IPS-20b (cell line): ENCODE results near the gene VWA1.
"Not testable (repeated sequence)": the region's sequence is repeated elsewhere in the genome, so short reads cannot be mapped to it uniquely, and the experiment has no call there.

Experiments used
- H3K27ac ChIP-seq: one replicate; pipeline ENCODE4 v1.5.1; 2013; ENCODE audit warnings: low read length
- H3K27me3 ChIP-seq: 2 replicates; pipeline ENCODE4 v1.6.1; 2013; ENCODE audit warnings: mild to moderate bottlenecking, low read length, inconsistent platforms; ENCODE audit not compliant: insufficient read depth
- H3K36me3 ChIP-seq: 2 replicates; pipeline ENCODE4 v1.6.1; 2013; ENCODE audit warnings: low read depth, mild to moderate bottlenecking, inconsistent platforms, low read length, moderate library complexity; ENCODE audit not compliant: insufficient read depth
- H3K4me1 ChIP-seq: 2 replicates; pipeline ENCODE4 v1.6.1; 2013; ENCODE audit warnings: mild to moderate bottlenecking, control low read depth, inconsistent platforms, low read length, moderate library complexity; ENCODE audit not compliant: insufficient read depth
- H3K4me3 ChIP-seq: 2 replicates; pipeline ENCODE4 v1.5.1; 2013; ENCODE audit warnings: mild to moderate bottlenecking, low read length, inconsistent platforms
- H3K9ac ChIP-seq: 2 replicates; pipeline ENCODE4 v1.6.1; 2013; ENCODE audit warnings: low read depth, mild to moderate bottlenecking, inconsistent platforms, low read length, moderate library complexity
- H3K9me3 ChIP-seq: 2 replicates; pipeline ENCODE4 v1.6.1; 2013; ENCODE audit warnings: mild to moderate bottlenecking, low read depth, low read length, inconsistent platforms; ENCODE audit not compliant: insufficient read depth

VWA1 gene

DNA sequence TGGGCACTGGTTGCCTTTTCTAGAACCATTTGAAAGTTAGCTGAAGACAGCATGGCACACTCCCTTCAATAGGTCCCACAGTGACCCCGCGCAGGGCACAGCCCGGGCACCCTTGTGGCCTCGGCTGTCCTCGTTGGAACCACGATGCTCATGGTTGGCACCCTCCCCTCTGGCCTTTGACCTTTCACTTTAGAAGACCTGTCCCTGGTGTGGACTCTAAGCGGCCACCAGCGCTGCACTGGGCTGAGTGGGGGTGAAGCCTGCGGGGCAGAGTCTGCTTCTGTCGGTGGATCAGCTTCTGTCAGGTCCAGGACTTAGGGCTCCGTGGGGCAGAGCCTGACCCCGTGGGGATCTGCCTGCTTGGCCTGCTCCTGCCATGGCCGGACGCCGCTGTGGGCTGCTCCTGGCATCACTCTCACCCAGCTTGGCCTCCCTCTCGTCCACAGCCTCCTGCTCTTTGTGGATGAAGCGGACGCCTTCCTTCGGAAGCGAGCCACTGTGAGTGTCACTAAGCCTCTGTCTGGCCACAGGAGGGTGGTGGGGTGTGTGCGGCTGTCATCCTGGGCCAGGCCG, 21.3 kb downstream of the VWA1 start:
- not testable (repeated sequence) for H3K27me3 ChIP-seq, H3K9me3 ChIP-seq, H3K36me3 ChIP-seq, H3K9ac ChIP-seq, H3K27ac ChIP-seq, H3K4me1 ChIP-seq, H3K4me3 ChIP-seq

DNA sequence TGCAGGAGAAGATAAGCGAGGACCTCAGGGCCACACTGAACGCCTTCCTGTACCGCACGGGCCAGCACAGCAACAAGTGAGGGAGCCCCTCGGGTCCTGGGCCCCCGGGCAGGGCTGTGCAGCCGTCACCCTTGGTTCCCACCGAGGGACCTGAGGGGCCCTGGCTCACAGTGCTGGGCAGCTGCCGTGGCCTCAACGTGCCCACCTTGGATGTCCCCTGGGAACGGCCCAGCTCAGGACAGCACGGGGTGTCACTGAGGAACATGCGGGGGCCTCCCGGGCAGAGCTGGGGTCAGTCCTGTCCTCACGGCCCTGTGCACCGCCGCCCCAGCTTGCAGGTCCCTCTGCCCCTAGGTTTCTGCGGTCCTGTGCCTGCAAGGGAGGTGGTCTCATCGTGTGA, 23.7 kb downstream of the VWA1 start:
- not testable (repeated sequence) for H3K27me3 ChIP-seq, H3K4me1 ChIP-seq, H3K4me3 ChIP-seq, H3K9me3 ChIP-seq, H3K36me3 ChIP-seq, H3K9ac ChIP-seq, H3K27ac ChIP-seq

- not testable (repeated sequence) for H3K27me3 ChIP-seq, H3K4me3 ChIP-seq, H3K36me3 ChIP-seq, H3K27ac ChIP-seq, H3K4me1 ChIP-seq, H3K9ac ChIP-seq, H3K9me3 ChIP-seq
These were observed 24.2 kb downstream of the VWA1 start for GRCh38 chr1:1459711-1460110.

GRCh38 chr1:1460540-1461130, 25.1 kb downstream of the VWA1 start:
- no peak overlapping the region for H3K27ac ChIP-seq
- H3K36me3 ChIP-seq: no peaks in the 10 kb centered on the region
- no peak overlapping the region for H3K4me3 ChIP-seq
- no peaks in the 10 kb centered on the region for H3K27me3 ChIP-seq
- H3K9ac ChIP-seq: no peak overlapping the region
- H3K4me1 ChIP-seq: no peaks in the 10 kb centered on the region
- no peaks in the 10 kb centered on the region for H3K9me3 ChIP-seq

DNA sequence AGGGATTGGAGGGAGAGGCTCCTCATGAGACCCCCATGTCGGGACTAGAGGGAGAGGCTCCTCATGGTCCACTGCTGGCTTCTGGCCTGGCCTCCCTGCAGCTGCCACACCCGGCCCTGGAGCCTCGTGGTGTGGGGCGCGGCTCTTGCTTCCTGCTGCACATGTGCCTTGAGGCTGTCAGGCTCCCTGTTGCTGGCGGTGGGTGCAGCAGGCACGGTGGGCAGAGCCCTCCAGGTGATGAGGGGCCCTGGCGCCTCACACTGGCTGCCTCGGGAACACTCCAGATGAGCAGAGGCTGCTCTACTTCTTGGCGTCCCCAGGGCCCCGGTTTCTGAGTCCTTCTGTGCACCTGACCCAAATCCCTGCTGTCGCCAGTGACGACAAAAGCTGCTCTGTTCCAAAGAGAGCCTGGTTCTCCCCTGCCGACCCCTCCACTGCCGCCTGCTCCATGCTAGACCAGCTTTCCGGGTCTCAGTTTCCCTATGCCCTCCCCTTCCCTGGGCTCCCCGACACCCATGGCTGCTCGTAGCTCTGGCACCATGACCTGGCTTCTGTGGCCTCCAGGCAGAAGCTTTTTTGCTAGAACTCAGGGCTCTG, 26.3 kb downstream of the VWA1 start:
- no peaks in the 10 kb centered on the region for H3K4me1 ChIP-seq
- H3K4me3 ChIP-seq: no peak overlapping the region
- no peaks in the 10 kb centered on the region for H3K36me3 ChIP-seq
- no peak overlapping the region for H3K9ac ChIP-seq
- H3K9me3 ChIP-seq: no peaks in the 10 kb centered on the region
- H3K27me3 ChIP-seq: no peaks in the 10 kb centered on the region
- no peak overlapping the region for H3K27ac ChIP-seq

DNA sequence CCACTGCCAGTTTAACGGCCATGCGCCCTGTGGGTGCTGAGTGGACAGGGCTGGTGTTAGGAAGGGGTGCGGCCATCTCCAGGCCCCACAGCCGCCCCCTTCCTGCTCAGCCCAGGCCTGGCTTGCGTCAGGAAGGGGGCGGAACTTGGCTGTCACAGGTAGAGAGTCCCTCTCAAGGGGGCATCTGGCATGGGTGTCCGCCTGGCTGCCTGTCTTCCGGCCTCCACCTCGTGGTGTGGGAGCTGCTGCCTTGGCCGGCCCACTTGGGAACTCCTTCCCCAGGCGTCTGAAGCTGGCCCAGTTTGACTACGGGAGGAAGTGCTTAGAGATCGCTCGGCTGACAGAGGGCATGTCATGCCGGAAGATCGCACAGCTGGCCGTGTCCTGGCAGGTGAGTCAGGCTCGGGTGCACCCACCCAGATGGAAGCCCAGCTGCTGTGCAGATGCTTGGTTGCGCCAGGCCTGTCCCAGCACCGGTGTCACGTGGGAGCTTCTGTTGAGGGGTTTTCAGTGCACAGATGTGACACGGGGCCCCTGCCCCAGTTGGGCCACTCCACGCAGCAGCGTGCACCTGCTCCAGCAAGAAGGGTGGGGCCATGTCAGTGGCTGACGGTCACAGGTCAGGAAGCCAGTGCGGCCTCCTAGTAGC, 27.0 kb downstream of the VWA1 start:
- Histone ChIP-seq H3K27ac (no peak overlapping the region), H3K9me3 (no peaks in the 10 kb centered on the region), H3K36me3 (no peaks in the 10 kb centered on the region), H3K27me3 (no peaks in the 10 kb centered on the region), H3K4me3 (no peak overlapping the region), H3K9ac (no peak overlapping the region), H3K4me1 (no peaks in the 10 kb centered on the region)

- Histone ChIP-seq H3K4me1 (no peaks in the 10 kb centered on the region), H3K27ac (no peak overlapping the region), H3K9me3 (no peaks in the 10 kb centered on the region), H3K36me3 (no peaks in the 10 kb centered on the region), H3K4me3 (no peak overlapping the region), H3K27me3 (no peaks in the 10 kb centered on the region), H3K9ac (no peak overlapping the region)
These were observed 27.8 kb downstream of the VWA1 start for GRCh38 chr1:1463312-1463711.

- not testable (repeated sequence) for H3K27ac ChIP-seq, H3K9me3 ChIP-seq, H3K4me3 ChIP-seq, H3K9ac ChIP-seq, H3K4me1 ChIP-seq, H3K36me3 ChIP-seq, H3K27me3 ChIP-seq
These were observed 32.9 kb downstream of the VWA1 start for GRCh38 chr1:1468196-1468985.

- Histone ChIP-seq H3K27me3 (no peaks in the 10 kb centered on the region), H3K36me3 (no peaks in the 10 kb centered on the region), H3K4me3 (peak overlapping the region; percentile 95), H3K27ac (peak overlapping the region; percentile 94), H3K9ac (peak overlapping the region; percentile 93; the same call in 1 of the 2 replicates), H3K9me3 (no peaks in the 10 kb centered on the region), H3K4me1 (no peaks in the 10 kb centered on the region; the same call in 1 of the 2 replicates)
These were observed 35.3 kb downstream of the VWA1 start for GRCh38 chr1:1470626-1471388.

DNA sequence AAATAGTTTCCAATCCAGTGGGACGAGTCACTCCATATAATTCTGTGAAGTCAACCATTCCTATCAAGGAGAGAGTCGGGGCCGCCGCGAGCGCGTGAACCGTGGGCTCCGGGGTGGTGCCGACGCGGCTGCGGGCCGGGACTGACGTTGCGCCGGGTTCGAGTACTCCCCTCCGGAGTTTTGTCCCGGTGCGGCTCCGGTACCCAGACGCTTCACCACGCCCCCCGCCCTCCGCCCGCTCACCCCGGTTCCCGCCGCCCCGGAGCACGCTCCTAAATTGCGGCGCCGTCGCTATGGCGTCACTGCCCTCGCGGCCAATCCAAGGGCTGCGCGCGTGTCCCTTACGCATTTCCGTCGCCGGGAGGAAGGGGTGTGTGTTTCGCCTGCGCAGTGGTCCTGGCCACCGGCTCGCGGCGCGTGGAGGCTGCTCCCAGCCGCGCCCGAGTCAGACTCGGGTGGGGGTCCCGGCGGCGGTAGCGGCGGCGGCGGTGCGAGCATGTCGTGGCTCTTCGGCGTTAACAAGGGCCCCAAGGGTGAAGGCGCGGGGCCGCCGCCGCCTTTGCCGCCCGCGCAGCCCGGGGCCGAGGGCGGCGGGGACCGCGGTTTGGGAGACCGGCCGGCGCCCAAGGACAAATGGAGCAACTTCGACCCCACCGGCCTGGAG, 36.0 kb downstream of the VWA1 start, which contains the start of gene ATAD3B:
TSS of gene ATAD3B (plus strand) at position 377 of the 664 bp plus-strand sequence. CDS start at position 497, 120 bp downstream.
- H3K27ac ChIP-seq: peak within 1 kb of the TSS; percentile 94
- peak within 1 kb of the TSS; percentile 95 for H3K4me3 ChIP-seq
- H3K4me1 ChIP-seq: no peaks in the 10 kb centered on the region; the same call in 1 of the 2 replicates
- peak within 1 kb of the TSS; percentile 93 for H3K9ac ChIP-seq
- no peaks in the 10 kb centered on the region for H3K9me3 ChIP-seq
- H3K27me3 ChIP-seq: no peaks in the 10 kb centered on the region
- no peaks in the 10 kb centered on the region for H3K36me3 ChIP-seq
